HG02610 (cell line): Measurements from ENCODE around the gene PCMTD2.
"Not testable (repeated sequence)": the region's sequence is repeated elsewhere in the genome, so short reads cannot be mapped to it uniquely, and the experiment has no call there.

Experiments used
- ATAC-seq: cut with Tn5 transposase; IDR thresholded peaks from one replicate; pipeline ENCODE4 v1.9.1; 2021; ENCODE audit warnings: mild to moderate bottlenecking, moderate library complexity; ENCODE audit not compliant: unreplicated experiment

Gene PCMTD2

DNA sequence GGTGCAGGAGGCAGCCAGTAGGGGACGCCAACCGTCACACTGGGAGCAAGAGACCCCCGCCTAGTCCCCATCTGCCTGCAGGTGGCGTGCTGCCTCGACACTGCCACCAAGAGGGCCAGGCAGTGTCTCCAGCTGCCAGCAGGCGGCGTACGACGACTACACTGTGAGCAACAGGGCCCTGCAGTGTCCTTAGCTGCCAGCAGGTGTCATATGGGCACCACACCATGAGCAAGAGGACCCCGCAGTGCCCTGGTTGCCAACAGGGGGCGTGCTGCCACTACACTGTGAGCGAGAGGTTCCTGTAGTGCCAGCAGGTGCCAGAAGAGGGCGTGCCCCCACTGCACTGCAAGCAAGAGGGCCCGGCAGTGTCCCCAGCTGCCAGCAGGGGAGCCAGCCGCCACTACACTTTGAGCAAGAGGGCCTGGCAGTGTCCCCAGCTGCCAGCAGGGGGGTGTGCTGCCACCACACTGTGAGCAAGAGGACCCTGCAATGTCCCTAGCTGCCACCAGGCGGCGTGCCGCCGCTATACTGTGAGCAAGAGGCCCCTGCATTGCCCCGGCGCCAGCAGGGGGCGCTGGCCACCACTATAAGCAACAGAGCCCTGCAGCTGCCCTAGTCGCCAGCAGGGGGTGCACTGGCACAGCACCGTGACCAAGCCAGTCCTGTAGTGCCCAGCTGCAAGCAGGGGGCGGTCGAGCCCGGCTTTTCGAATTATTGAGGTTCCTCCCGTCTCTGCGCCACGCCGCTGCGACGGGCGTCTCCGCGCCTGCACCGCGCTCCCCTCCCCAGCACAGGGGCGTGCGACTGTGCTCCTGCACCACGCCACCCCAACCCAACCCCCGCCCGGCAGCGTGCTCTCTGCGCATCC, 30.3 kb downstream of the PCMTD2 start:
- peak; percentile 96 for ATAC-seq

DNA sequence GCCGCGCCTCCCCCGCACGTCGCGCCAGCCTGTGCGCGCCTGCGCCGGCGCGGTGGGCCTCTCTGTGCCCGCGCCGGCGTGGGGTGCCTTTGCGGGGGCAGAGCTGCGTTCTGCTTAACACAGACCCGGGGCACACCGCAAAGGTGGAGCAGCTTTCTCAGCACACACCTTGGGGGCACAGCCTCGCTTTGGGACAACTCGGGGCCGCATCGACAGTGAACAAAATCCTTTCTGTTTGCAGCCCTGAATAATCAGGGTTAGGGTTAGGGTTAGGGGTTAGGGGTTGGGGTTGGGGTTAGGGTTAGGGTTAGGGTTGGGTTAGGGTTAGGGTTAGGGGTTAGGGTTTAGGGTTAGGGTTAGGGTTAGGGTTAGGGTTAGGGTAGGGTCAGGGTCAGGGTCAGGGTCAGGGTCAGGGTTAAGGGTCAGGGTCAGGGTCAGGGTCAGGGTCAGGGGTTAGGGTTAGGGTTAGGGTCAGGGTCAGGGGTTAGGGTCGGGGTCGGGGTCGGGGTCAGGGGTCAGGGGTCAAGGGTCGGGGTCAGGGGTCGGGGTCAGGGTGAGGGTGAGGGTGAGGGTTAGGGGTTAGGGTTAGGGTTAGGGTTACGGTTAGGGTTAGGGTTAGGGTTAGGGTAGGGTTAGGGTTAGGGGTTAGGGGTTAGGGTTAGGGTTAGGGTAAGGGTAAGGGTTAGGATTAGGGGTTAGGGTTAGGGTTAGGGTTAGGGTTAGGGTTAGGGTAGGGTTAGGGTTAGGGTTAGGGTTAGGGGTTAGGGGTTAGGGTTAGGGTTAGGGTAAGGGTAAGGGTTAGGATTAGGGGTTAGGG, 31.1 kb downstream of the PCMTD2 start:
- ATAC-seq: not testable (repeated sequence)

DNA sequence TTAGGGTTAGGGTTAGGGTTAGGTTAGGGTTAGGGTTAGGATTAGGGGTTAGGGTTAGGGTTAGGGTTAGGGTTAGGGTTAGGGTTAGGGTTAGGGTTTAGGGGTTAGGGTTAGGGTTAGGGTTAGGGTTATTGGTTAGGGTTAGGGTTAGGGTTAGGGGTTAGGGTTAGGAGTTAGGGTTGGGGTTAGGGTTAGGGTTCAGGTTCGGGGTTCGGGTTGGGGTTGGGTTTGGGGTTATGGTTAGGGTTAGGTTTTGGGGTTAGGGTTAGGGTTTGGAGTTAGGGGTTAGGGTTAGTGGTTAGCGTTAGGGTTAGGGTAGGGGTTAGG, 31.7 kb downstream of the PCMTD2 start:
- ATAC-seq: not testable (repeated sequence)

- not testable (repeated sequence) for ATAC-seq
Observed at GRCh38 chr20:64292167-64292566, 36.6 kb downstream of the PCMTD2 start.

DNA sequence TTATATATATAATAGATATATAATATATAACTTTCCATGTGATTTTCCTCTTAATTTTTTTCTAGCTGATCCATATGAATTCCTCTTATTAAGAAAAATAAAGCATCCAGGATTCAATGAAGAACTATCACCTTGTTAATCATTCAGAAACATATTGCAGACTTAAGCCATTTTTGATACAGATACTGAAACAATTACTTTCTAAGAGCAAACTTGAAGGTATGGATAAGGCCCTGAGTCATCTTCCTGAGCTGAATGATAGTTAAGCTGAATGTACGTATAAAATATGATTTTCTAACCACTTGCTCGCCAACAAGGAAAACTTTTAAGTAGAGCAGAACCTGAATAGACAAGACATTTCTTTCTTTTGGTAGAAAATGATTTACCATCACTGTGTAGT, 47.5 kb downstream of the PCMTD2 start:
- ATAC-seq: not testable (repeated sequence)

GRCh38 chr20:64313761-64314160, 58.2 kb downstream of the PCMTD2 start:
- ATAC-seq: not testable (repeated sequence)

GRCh38 chr20:64315381-64315780, 59.8 kb downstream of the PCMTD2 start:
- not testable (repeated sequence) for ATAC-seq

GRCh38 chr20:64315884-64316283, 60.3 kb downstream of the PCMTD2 start:
- ATAC-seq: not testable (repeated sequence)

GRCh38 chr20:64316415-64317083, 61.0 kb downstream of the PCMTD2 start:
- not testable (repeated sequence) for ATAC-seq

DNA sequence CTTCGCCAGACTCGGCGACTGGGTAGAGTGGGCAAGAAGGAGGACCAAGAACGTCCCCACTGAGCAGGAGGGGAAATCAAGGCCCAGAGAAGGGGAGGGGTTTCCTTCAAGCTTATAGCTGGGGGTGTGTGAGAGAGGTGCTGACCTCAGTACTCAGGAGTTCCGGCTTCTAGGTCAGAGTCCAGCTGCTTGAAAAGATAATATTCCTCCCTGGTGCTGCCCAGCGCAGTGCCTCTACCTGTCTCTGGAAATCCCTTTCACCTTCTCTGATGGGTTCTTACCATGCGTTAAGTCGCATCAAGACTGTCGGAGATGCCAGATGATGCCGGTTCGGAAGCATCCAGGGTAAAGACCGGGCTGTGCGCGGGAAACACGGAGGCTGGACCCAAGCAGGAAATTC, 61.8 kb downstream of the PCMTD2 start:
- not testable (repeated sequence) for ATAC-seq

DNA sequence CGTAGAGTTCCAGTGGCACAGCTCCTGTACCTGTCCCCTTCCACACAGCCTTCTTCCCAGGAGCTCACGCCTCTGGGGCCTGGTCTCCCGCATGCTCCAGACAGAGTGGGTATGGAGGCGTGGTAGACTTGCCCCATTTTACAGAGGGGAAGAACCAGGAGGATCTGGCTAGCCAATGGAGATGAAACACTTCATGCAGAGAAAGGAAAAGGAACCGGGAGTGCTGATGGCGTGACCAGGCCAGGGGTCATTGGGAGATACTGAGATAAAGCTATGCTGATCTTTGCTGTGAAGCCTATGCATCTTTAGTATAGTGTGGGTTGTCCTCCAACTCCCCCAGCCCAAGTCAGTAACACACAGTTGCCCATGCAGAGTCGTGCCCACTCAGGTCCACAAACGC, 62.5 kb downstream of the PCMTD2 start:
- not testable (repeated sequence) for ATAC-seq

- ATAC-seq: not testable (repeated sequence)
Observed at GRCh38 chr20:64322031-64322789, 66.7 kb downstream of the PCMTD2 start.
